ENCODE results near the gene NDUFS1.

GRCh38 chr2:206163251-206163880 is 4.1 kb upstream of the NDUFS1 start:
- TF ChIP-seq CTCF (conservative IDR thresholded peaks at IDR 0.05; ENCODE audit: low read length) (no peak), EZH2phosphoT487 (IDR thresholded peaks at IDR 0.05; ENCODE audit: borderline replicate concordance, low read depth, low read length) (no peak)
